GM19452 (cell line): ENCODE measurements around the gene PNKP.

ENCODE experiments used
- ATAC-seq: cut with Tn5 transposase; IDR thresholded peaks from one replicate; pipeline ENCODE4 v1.9.1; 2021; ENCODE audit not compliant: unreplicated experiment

PNKP gene

GRCh38 chr19:49890349-49891311 lies 23.3 kb upstream of the PNKP start:
- no peak for ATAC-seq

GRCh38 chr19:49889687-49890348 lies 22.4 kb upstream of the PNKP start:
- no peak for ATAC-seq

- no peak for ATAC-seq
These were observed 21.8 kb upstream of the PNKP start for GRCh38 chr19:49889038-49889686.

GRCh38 chr19:49888510-49888824 lies 21.1 kb upstream of the PNKP start:
- ATAC-seq: no peak

GRCh38 chr19:49887665-49888509 lies 20.5 kb upstream of the PNKP start:
- no peak for ATAC-seq

GRCh38 chr19:49887037-49887664 lies 19.8 kb upstream of the PNKP start:
- ATAC-seq: no peak

GRCh38 chr19:49884760-49885159 lies 17.4 kb upstream of the PNKP start:
- no peak for ATAC-seq

- no peak for ATAC-seq
These were observed 16.7 kb upstream of the PNKP start for GRCh38 chr19:49884109-49884508.

- ATAC-seq: no peak
These were observed 15.7 kb upstream of the PNKP start for GRCh38 chr19:49883094-49883493.

GRCh38 chr19:49882643-49883042 lies 15.3 kb upstream of the PNKP start:
- no peak for ATAC-seq

GRCh38 chr19:49881672-49882394 lies 14.5 kb upstream of the PNKP start:
- no peak for ATAC-seq

GRCh38 chr19:49881186-49881585 lies 13.8 kb upstream of the PNKP start:
- ATAC-seq: no peak

- ATAC-seq: no peak
These were observed 12.9 kb upstream of the PNKP start for GRCh38 chr19:49880162-49880869.

GRCh38 chr19:49879243-49879963 lies 12.0 kb upstream of the PNKP start:
- ATAC-seq: no peak

GRCh38 chr19:49878744-49879070 lies 11.3 kb upstream of the PNKP start:
- ATAC-seq: no peak

- ATAC-seq: peak; percentile 47
These were observed 10.7 kb upstream of the PNKP start for GRCh38 chr19:49877879-49878743.

GRCh38 chr19:49877020-49877878 lies 9.9 kb upstream of the PNKP start, which contains the start of the genes AKT1S1 and TBC1D17:
AKT1S1 (minus strand) TSS chr19:49877355; CDS start chr19:49873295, 4,060 bp downstream.
TBC1D17 (plus strand) TSS chr19:49877702; CDS start chr19:49877724, 22 bp downstream.
- peak; percentile 54 for ATAC-seq
